ENCODE data around the gene KRT72. TPM values are rescaled to one million over a fixed set of nuclear protein-coding genes. Genes with fewer than 3 reads are reported as not detected.

KRT72 gene
- total RNA-seq, 1 donor: not detected

- H4K20me1 ChIP-seq (ENCODE audit: insufficient read depth, low read length): no peaks in the 10 kb centered on the region
- no peaks in the 10 kb centered on the region for H3K36me3 ChIP-seq (ENCODE audit: insufficient read depth, low read length)
- TF ChIP-seq, protein P1, sequence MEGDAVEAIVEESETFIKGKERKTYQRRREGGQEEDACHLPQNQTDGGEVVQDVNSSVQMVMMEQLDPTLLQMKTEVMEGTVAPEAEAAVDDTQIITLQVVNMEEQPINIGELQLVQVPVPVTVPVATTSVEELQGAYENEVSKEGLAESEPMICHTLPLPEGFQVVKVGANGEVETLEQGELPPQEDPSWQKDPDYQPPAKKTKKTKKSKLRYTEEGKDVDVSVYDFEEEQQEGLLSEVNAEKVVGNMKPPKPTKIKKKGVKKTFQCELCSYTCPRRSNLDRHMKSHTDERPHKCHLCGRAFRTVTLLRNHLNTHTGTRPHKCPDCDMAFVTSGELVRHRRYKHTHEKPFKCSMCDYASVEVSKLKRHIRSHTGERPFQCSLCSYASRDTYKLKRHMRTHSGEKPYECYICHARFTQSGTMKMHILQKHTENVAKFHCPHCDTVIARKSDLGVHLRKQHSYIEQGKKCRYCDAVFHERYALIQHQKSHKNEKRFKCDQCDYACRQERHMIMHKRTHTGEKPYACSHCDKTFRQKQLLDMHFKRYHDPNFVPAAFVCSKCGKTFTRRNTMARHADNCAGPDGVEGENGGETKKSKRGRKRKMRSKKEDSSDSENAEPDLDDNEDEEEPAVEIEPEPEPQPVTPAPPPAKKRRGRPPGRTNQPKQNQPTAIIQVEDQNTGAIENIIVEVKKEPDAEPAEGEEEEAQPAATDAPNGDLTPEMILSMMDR (IDR thresholded peaks at IDR 0.05; ENCODE audit: extremely low read depth, low read depth, low read length): no peak
- H3K79me2 ChIP-seq (ENCODE audit: insufficient read depth, low read length): no peaks in the 10 kb centered on the region
- no peak within 1 kb of the TSS for H3K4me2 ChIP-seq (ENCODE audit: insufficient read depth, low read length)
- H3K27me3 ChIP-seq (ENCODE audit: insufficient read depth, low read length): peaks cover 22% of the 10 kb centered on the region
- H3K27ac ChIP-seq (ENCODE audit: low read depth, low read length): no peak within 1 kb of the TSS
- no peak within 1 kb of the TSS for H2AFZ ChIP-seq (ENCODE audit: low read length)
- no peak for DNase-seq (ENCODE audit: insufficient read length, low spot score, missing footprints)
- H3K9me3 ChIP-seq (ENCODE audit: low read depth, low read length): no peaks in the 10 kb centered on the region
- no peak within 1 kb of the TSS for H3K4me3 ChIP-seq (ENCODE audit: insufficient read depth, low read length)
- H3K4me1 ChIP-seq (ENCODE audit: insufficient read depth, low read length): peaks cover 3% of the 10 kb centered on the region
Measured at GRCh38 chr12:52618216-52618615, 17.0 kb upstream of the KRT72 start, which contains the start of gene KRT73. Gene KRT73 (minus strand): TSS chr12:52618559. CDS start chr12:52618524, 35 bp downstream.

GRCh38 chr12:52617403-52617785 lies 16.1 kb upstream of the KRT72 start:
- Histone ChIP-seq H3K4me1 (ENCODE audit: insufficient read depth, low read length) (peaks cover 3% of the 10 kb centered on the region), H3K4me2 (ENCODE audit: insufficient read depth, low read length) (no peak overlapping the region), H3K79me2 (ENCODE audit: insufficient read depth, low read length) (no peaks in the 10 kb centered on the region), H3K27me3 (ENCODE audit: insufficient read depth, low read length) (peaks cover 19% of the 10 kb centered on the region), H3K4me3 (ENCODE audit: insufficient read depth, low read length) (no peak overlapping the region), H3K36me3 (ENCODE audit: insufficient read depth, low read length) (no peaks in the 10 kb centered on the region), H3K27ac (ENCODE audit: low read depth, low read length) (no peak overlapping the region), H3K9me3 (ENCODE audit: low read depth, low read length) (no peaks in the 10 kb centered on the region), H4K20me1 (ENCODE audit: insufficient read depth, low read length) (no peaks in the 10 kb centered on the region), H2AFZ (ENCODE audit: low read length) (no peak overlapping the region)
- TF ChIP-seq, protein P1 (IDR thresholded peaks at IDR 0.05; ENCODE audit: extremely low read depth, low read depth, low read length): no peak
- DNase-seq (ENCODE audit: insufficient read length, low spot score, missing footprints): no peak

- Histone ChIP-seq H3K4me1 (ENCODE audit: insufficient read depth, low read length) (peaks cover 3% of the 10 kb centered on the region), H2AFZ (ENCODE audit: low read length) (no peak overlapping the region), H3K9me3 (ENCODE audit: low read depth, low read length) (no peaks in the 10 kb centered on the region), H3K79me2 (ENCODE audit: insufficient read depth, low read length) (no peaks in the 10 kb centered on the region), H3K27me3 (ENCODE audit: insufficient read depth, low read length) (peaks cover 17% of the 10 kb centered on the region), H3K4me2 (ENCODE audit: insufficient read depth, low read length) (no peak overlapping the region), H4K20me1 (ENCODE audit: insufficient read depth, low read length) (no peaks in the 10 kb centered on the region), H3K27ac (ENCODE audit: low read depth, low read length) (no peak overlapping the region), H3K4me3 (ENCODE audit: insufficient read depth, low read length) (no peak overlapping the region), H3K36me3 (ENCODE audit: insufficient read depth, low read length) (no peaks in the 10 kb centered on the region)
- no peak for DNase-seq (ENCODE audit: insufficient read length, low spot score, missing footprints)
- TF ChIP-seq, protein P1 (IDR thresholded peaks at IDR 0.05; ENCODE audit: extremely low read depth, low read depth, low read length): no peak
Measured at GRCh38 chr12:52616680-52617402, 15.6 kb upstream of the KRT72 start.

- no peaks in the 10 kb centered on the region for H3K36me3 ChIP-seq (ENCODE audit: insufficient read depth, low read length)
- no peak for DNase-seq (ENCODE audit: insufficient read length, low spot score, missing footprints)
- H2AFZ ChIP-seq (ENCODE audit: low read length): no peak overlapping the region
- H3K27me3 ChIP-seq (ENCODE audit: insufficient read depth, low read length): peaks cover 17% of the 10 kb centered on the region
- no peaks in the 10 kb centered on the region for H3K9me3 ChIP-seq (ENCODE audit: low read depth, low read length)
- peaks cover 3% of the 10 kb centered on the region for H3K4me1 ChIP-seq (ENCODE audit: insufficient read depth, low read length)
- H3K79me2 ChIP-seq (ENCODE audit: insufficient read depth, low read length): no peaks in the 10 kb centered on the region
- no peak overlapping the region for H3K27ac ChIP-seq (ENCODE audit: low read depth, low read length)
- no peak overlapping the region for H3K4me2 ChIP-seq (ENCODE audit: insufficient read depth, low read length)
- no peak overlapping the region for H3K4me3 ChIP-seq (ENCODE audit: insufficient read depth, low read length)
- no peaks in the 10 kb centered on the region for H4K20me1 ChIP-seq (ENCODE audit: insufficient read depth, low read length)
- TF ChIP-seq, protein P1 (IDR thresholded peaks at IDR 0.05; ENCODE audit: extremely low read depth, low read depth, low read length): no peak
Measured at GRCh38 chr12:52615912-52616311, 14.6 kb upstream of the KRT72 start.

All from osteoblast (primary cell).